WTC11 (cell line): ENCODE results near the gene FRMD6. TPM values are rescaled to one million over a fixed set of nuclear protein-coding genes. Genes with fewer than 3 reads are reported as not detected.
"Not testable (repeated sequence)": the region's sequence is repeated elsewhere in the genome, so short reads cannot be mapped to it uniquely, and the experiment has no call there.

ENCODE experiments used
- ATAC-seq: fragments of 200-7000 bp; cut with Tn5 transposase; 2 replicates; pipeline ENCODE4 v1.10.0; 2021; ENCODE audit warnings: mild to moderate bottlenecking, moderate library complexity
- CTCF ChIA-PET: fragments of 300-600 bp; sonication (Branson Sonifier 250); formaldehyde crosslinking; loops from one replicate; lab custom pipeline; 2021; ENCODE audit warnings: antibody characterized with exemption; lab: Charles Lee
- POLR2A ChIA-PET: fragments of 350-600 bp; sonication (Branson Sonifier 250); formaldehyde crosslinking; loops from one replicate; lab custom pipeline; 2021; ENCODE audit warnings: antibody characterized with exemption; lab: Charles Lee
- DNase-seq: peaks from one replicate; pipeline ENCODE4 v3.0.0; 2021; ENCODE audit warnings: low spot score
- H3K27ac Mint-ChIP-seq: 2 replicates; pipeline ENCODE4 v1.8.0; 2021; ENCODE audit warnings: mixed read lengths
- H3K27me3 Mint-ChIP-seq: 2 replicates; pipeline ENCODE4 v1.8.0; 2021; ENCODE audit warnings: low read depth, mild to moderate bottlenecking, moderate library complexity, mixed read lengths
- H3K36me3 Mint-ChIP-seq: 2 replicates; pipeline ENCODE4 v1.8.0; 2021; ENCODE audit warnings: mixed read lengths
- H3K4me1 Mint-ChIP-seq: 2 replicates; pipeline ENCODE4 v1.8.0; 2022; ENCODE audit warnings: mixed read lengths
- H3K4me3 Mint-ChIP-seq: 2 replicates; pipeline ENCODE4 v1.8.0; 2021; ENCODE audit warnings: mild to moderate bottlenecking, moderate library complexity, mixed read lengths
- H3K9me3 Mint-ChIP-seq: 2 replicates; pipeline ENCODE4 v1.8.0; 2021; ENCODE audit warnings: mixed read lengths
- CTCF ChIP-seq: fragments of 200-600 bp; IDR thresholded peaks from 2 replicates; pipeline ENCODE4 v1.8.0; 2022; ENCODE audit warnings: antibody characterized with exemption
- FOXK1 ChIP-seq: sonication (generic); formaldehyde crosslinking; IDR thresholded peaks from 2 replicates; pipeline ENCODE4 v1.8.0; 2022; ENCODE audit warnings: mild to moderate bottlenecking, moderate library complexity, missing genetic modification reagents
- FOXP1 ChIP-seq: sonication (generic); formaldehyde crosslinking; IDR thresholded peaks from 2 replicates; pipeline ENCODE4 v1.8.0; 2022; ENCODE audit warnings: missing genetic modification reagents, mild to moderate bottlenecking, moderate library complexity, borderline replicate concordance
- GRHL2 ChIP-seq: fragments of 250-450 bp; sonication (Bioruptor Pico); IDR thresholded peaks from 2 replicates; pipeline ENCODE4 v1.8.0; 2022; ENCODE audit warnings: mild to moderate bottlenecking, moderate library complexity; ENCODE audit not compliant: insufficient replicate concordance, severe bottlenecking
- JUN ChIP-seq: sonication (generic); formaldehyde crosslinking; IDR thresholded peaks from 2 replicates; pipeline ENCODE4 v1.8.0; 2023; ENCODE audit warnings: mild to moderate bottlenecking, missing genetic modification reagents
- MAX ChIP-seq: sonication (generic); formaldehyde crosslinking; IDR thresholded peaks from 2 replicates; pipeline ENCODE4 v1.8.0; 2022; ENCODE audit warnings: mild to moderate bottlenecking, missing genetic modification reagents
- NFE2L1 ChIP-seq: sonication (generic); formaldehyde crosslinking; IDR thresholded peaks from 2 replicates; pipeline ENCODE4 v1.8.1; 2023; ENCODE audit warnings: missing genetic modification reagents
- OVOL2 ChIP-seq: fragments of 250-450 bp; sonication (Bioruptor Pico); IDR thresholded peaks from 2 replicates; pipeline ENCODE4 v1.9.0; 2021; ENCODE audit warnings: mild to moderate bottlenecking, borderline replicate concordance
- RELA ChIP-seq: sonication (generic); formaldehyde crosslinking; IDR thresholded peaks from 2 replicates; pipeline ENCODE4 v1.8.1; 2022; ENCODE audit warnings: missing genetic modification reagents, mild to moderate bottlenecking, borderline replicate concordance
- ZNF281 ChIP-seq: sonication (generic); formaldehyde crosslinking; IDR thresholded peaks from 2 replicates; pipeline ENCODE4 v1.8.0; 2023; ENCODE audit warnings: mild to moderate bottlenecking, missing genetic modification reagents
- ZNF512 ChIP-seq: sonication (generic); formaldehyde crosslinking; IDR thresholded peaks from 2 replicates; pipeline ENCODE4 v1.8.1; 2022; ENCODE audit warnings: missing genetic modification reagents, borderline replicate concordance
- total RNA-seq: library from RNA; stranded (reverse); gene quantifications from 3 replicates; pipeline ENCODE4 v1.2.3, GENCODE V29; 2021
- TF ChIP-seq, protein P1 (sequence below): sonication (generic); formaldehyde crosslinking; IDR thresholded peaks from 2 replicates; pipeline ENCODE4 v1.8.0; 2023; ENCODE audit warnings: missing genetic modification reagents
- TF ChIP-seq, protein P2 (sequence below): sonication (generic); formaldehyde crosslinking; IDR thresholded peaks from 2 replicates; pipeline ENCODE4 v1.8.0; 2023; ENCODE audit warnings: missing genetic modification reagents, mild to moderate bottlenecking, borderline replicate concordance

Gene FRMD6
- total RNA-seq, 1 experiment from 2014 or later = 21.8 TPM

DNA sequence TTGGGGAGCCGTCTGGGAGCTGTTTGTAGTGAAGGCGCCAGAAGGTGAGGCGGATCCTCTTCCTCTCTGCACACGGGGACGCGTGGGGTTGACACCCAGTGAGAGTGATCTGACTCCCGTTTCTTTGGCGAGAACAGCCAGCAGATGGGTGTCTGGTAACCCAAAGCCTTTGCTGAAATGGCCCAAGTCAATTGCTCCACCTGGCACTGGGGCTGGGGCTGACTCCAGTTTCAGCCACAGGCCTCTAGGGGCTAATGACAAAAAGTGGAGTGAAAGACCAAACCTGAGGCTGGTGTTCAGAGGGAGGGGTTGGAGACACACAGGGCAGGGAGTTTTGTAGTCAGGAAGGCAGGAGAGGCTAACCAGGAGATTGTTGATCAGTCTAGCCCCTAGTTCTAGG, 87.0 kb downstream of the FRMD6 start (continued):
- TF ChIP-seq, protein P1, sequence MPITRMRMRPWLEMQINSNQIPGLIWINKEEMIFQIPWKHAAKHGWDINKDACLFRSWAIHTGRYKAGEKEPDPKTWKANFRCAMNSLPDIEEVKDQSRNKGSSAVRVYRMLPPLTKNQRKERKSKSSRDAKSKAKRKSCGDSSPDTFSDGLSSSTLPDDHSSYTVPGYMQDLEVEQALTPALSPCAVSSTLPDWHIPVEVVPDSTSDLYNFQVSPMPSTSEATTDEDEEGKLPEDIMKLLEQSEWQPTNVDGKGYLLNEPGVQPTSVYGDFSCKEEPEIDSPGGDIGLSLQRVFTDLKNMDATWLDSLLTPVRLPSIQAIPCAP (CRISPR knock-in tag) = no peak
- TF ChIP-seq MAX (CRISPR knock-in tag) = no peak

DNA sequence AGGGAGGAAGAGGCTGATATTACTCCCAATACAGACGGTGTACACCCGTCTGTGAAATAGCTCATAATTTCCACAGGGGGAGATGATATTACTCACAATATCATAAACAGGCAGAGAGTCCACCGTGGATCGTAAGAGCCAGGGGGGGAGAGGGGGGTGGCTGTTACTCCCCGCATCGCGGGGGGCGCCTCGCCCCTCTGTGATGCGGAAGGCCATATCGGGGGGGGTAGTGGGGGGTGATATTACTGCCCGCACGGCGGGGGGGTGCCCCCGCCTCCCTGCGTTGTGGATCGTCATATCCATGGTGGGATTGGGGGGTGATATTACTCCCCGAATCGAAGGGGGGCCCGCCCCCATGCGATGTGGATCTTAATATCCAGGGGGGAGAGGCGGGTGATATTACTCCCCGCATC, 91.9 kb downstream of the FRMD6 start:
- TF ChIP-seq ZNF512 (CRISPR knock-in tag) (no peak), FOXP1 (CRISPR knock-in tag) (no peak), JUN (CRISPR knock-in tag) (no peak)
- Mint-ChIP-seq H3K27me3 (no peaks in the 10 kb centered on the region), H3K36me3 (no peaks in the 10 kb centered on the region), H3K27ac (no peak overlapping the region), H3K9me3 (no peaks in the 10 kb centered on the region), H3K4me1 (peaks cover 2% of the 10 kb centered on the region), H3K4me3 (no peak overlapping the region)
- ChIA-PET CTCF (no interaction called here), POLR2A (no interaction called here)
- ATAC-seq = no peak
- DNase-seq = no peak

DNA sequence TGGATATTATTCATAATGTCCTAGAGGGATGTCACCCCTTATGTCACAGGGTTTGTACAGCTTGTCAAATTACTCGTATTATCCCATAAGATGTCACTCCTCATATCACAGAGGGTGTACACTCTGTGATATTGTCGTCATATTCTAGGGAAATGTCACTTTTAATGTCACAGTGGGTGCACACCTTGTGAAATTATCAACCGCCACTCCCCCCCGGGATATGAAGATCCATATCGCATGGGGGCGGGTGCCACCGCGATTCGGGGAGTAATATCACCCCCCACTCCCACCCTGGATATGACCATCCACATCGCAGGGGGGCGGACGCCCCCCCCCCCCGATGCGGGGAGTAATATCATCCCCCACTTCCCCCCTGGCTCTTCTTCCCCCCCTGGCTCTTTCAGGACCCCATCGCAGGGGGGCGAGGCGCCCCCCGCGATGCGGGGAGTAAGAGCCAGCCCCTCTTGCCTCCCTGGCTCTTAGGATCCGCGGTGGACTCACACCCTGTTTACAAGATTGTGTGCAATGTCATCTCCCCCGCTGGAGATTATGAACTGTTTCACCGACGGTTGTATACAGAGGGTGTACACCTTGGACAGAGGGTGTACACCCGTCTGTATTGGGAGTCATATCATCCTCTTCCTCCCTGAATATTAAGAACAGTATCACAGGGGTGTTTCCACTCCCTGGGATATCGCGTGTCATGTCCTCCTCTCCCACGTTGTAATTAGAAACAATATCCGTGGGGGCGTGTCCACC, 92.8 kb downstream of the FRMD6 start:
- no peak overlapping the region for H3K27ac Mint-ChIP-seq
- DNase-seq = no peak

DNA sequence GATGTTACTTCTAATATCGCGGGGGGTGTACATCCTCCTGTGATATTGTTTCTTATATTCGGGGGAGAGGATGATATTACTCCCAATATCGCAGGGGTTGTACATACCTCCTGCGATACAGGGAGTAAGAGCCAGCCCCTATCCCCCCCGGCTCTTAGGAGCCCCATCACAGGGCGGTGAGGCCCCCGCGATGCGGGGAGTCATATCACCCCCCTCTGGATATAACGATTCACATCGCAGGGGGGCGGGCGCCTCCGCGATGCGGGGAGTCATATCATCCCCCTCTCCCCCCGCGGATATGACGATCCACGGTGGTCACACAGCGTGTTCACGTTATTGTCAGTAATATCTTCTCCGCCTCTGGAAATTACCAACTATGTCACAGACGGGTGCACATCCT, 95.1 kb downstream of the FRMD6 start:
- H3K27ac Mint-ChIP-seq, H3K36me3 Mint-ChIP-seq, H3K4me1 Mint-ChIP-seq, DNase-seq, H3K4me3 Mint-ChIP-seq, CTCF ChIA-PET, H3K27me3 Mint-ChIP-seq, ATAC-seq, POLR2A ChIA-PET, H3K9me3 Mint-ChIP-seq: not testable (repeated sequence)

More for the DNA sequence above, 92.8 kb downstream of the FRMD6 start:
- Mint-ChIP-seq H3K4me1 (no peaks in the 10 kb centered on the region), H3K36me3 (no peaks in the 10 kb centered on the region), H3K9me3 (no peaks in the 10 kb centered on the region)
- ATAC-seq = no peak
- TF ChIP-seq ZNF281 (CRISPR knock-in tag) (no peak), OVOL2 (CRISPR knock-in tag) (no peak), NFE2L1 (CRISPR knock-in tag) (no peak), FOXK1 (no peak), RELA (CRISPR knock-in tag) (no peak)
- TF ChIP-seq, all 79 proteins: peak for 0
- H3K27me3 Mint-ChIP-seq = no peaks in the 10 kb centered on the region
- CTCF ChIA-PET = no interaction called here
- POLR2A ChIA-PET = no interaction called here
- H3K4me3 Mint-ChIP-seq = no peak overlapping the region

- POLR2A ChIA-PET = no interaction called here
- no peaks in the 10 kb centered on the region for H3K9me3 Mint-ChIP-seq
- no peaks in the 10 kb centered on the region for H3K36me3 Mint-ChIP-seq
- no peak overlapping the region for H3K4me3 Mint-ChIP-seq
- H3K27me3 Mint-ChIP-seq = no peaks in the 10 kb centered on the region
- CTCF ChIA-PET = interaction anchor here (0.6 to 3.3 kb wide), 24 partner anchors 11 to 656 kb away, joined by 3 to 33 read pairs (median 4); partner anchors contain the start of genes FRMD6 and TRIM9
- DNase-seq = peak; percentile 52
- H3K27ac Mint-ChIP-seq = no peak overlapping the region
- no peak for ATAC-seq
- H3K4me1 Mint-ChIP-seq = no peaks in the 10 kb centered on the region
- no peak for TF ChIP-seq GRHL2 (CRISPR knock-in tag)
- no peak for TF ChIP-seq CTCF
- TF ChIP-seq, protein P2, sequence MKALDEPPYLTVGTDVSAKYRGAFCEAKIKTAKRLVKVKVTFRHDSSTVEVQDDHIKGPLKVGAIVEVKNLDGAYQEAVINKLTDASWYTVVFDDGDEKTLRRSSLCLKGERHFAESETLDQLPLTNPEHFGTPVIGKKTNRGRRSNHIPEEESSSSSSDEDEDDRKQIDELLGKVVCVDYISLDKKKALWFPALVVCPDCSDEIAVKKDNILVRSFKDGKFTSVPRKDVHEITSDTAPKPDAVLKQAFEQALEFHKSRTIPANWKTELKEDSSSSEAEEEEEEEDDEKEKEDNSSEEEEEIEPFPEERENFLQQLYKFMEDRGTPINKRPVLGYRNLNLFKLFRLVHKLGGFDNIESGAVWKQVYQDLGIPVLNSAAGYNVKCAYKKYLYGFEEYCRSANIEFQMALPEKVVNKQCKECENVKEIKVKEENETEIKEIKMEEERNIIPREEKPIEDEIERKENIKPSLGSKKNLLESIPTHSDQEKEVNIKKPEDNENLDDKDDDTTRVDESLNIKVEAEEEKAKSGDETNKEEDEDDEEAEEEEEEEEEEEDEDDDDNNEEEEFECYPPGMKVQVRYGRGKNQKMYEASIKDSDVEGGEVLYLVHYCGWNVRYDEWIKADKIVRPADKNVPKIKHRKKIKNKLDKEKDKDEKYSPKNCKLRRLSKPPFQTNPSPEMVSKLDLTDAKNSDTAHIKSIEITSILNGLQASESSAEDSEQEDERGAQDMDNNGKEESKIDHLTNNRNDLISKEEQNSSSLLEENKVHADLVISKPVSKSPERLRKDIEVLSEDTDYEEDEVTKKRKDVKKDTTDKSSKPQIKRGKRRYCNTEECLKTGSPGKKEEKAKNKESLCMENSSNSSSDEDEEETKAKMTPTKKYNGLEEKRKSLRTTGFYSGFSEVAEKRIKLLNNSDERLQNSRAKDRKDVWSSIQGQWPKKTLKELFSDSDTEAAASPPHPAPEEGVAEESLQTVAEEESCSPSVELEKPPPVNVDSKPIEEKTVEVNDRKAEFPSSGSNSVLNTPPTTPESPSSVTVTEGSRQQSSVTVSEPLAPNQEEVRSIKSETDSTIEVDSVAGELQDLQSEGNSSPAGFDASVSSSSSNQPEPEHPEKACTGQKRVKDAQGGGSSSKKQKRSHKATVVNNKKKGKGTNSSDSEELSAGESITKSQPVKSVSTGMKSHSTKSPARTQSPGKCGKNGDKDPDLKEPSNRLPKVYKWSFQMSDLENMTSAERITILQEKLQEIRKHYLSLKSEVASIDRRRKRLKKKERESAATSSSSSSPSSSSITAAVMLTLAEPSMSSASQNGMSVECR (CRISPR knock-in tag) = no peak
Measured at GRCh38 chr14:51750542-51750941, 98.8 kb downstream of the FRMD6 start.
